HG03097 (cell line): ENCODE measurements around the gene FRY.

ENCODE experiments used
- ATAC-seq: cut with Tn5 transposase; IDR thresholded peaks from one replicate; pipeline ENCODE4 v1.9.1; 2021; ENCODE audit not compliant: unreplicated experiment, low FRiP score

The FRY gene

DNA sequence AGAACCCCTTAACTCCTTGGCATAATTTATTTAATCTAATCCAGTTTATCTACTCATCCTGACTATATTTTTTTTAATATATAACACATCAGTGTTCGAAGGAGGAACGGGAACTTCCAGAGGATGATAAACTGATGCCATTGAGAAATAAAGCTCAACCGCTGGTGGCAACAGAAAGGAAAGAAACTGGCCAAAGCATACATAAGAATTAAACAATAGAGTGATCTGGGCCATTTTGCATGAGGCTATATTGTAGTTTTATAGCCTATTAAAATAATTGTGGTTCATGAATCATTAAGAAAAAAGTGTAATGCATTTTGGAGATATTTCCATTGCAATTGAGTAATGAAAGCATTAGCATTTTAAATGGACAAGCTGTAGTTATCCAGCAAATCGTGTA, 94.2 kb downstream of the FRY start:
- no peak for ATAC-seq

DNA sequence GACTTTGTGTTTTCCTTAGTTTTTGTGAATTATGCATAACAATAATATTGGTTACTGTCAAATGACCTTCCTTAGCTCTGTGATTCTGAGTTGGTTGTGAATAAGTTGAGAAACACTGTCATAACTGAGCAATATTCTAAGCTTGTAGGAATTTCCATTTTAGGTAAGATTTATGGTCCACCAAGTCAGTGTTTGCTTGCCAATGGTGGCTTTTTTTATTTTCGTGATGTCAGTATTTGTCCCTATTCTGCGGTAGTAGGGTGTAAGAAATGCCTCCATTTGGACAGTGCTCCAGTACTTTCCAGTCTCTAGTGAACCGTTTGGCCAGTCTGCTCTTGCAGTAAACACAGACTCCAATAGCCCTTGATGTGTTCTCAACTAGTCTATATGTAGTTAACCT, 94.7 kb downstream of the FRY start:
- no peak for ATAC-seq

DNA sequence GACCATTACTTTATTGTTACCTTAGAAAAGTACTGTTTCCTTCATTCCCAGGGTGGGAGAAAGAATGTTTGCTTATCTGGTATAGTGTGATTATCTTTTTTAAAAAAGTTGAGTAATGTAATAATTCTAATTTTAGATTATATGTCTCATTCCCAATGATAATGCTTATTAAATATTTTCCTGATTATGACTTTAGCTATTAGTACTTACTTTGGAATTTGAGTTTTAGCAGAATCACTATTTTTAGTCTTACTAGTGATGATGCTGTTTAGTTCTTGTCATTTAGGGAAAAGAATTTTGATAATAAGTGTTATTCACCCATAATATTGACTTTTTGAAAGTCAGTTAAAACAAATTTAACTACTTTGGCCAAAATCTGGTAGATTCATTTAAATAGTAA, 95.2 kb downstream of the FRY start:
- ATAC-seq: no peak

DNA sequence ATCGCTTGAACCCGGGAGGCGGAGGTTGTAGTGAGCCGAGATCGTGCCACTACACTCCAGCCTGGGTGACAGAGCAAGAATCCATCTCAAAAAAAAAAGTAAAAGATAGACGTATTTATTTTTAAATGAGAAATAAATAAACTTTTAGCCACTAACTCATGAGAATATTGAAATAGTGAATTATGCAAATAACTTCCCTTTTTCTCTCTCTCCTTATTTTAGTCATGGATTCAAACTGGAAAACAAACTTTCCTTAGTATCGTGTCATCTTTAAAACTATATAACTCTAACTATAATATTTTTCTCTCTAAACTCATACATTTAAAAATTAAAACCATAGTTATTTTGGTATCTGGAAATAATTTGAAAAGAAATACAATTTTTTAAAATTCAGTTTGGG, 96.1 kb downstream of the FRY start:
- ATAC-seq: no peak

- no peak for ATAC-seq
These were observed 102.9 kb downstream of the FRY start for GRCh38 chr13:32134241-32135055.

- ATAC-seq: no peak
These were observed 103.4 kb downstream of the FRY start for GRCh38 chr13:32135056-32135390.

DNA sequence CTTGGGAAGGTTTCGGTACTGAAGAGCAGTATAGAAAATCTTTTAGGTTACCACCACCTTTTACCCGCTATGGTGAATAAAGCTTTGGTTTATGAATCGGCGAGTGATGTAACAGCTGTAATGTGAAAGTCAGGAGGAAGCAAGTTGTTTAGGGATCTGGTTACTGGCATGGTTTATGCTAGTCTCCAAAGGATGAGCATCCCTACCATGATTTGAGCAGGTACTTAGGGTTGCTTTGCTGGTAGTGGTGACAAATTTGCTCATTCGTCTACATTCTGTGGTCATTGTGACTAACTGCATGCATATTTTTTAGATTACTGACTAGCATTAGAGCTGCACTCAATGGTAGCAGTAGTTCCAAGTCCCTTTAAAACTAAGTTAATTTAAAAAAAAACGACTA, 104.1 kb downstream of the FRY start:
- ATAC-seq: no peak

- no peak for ATAC-seq
These were observed 104.5 kb downstream of the FRY start for GRCh38 chr13:32136061-32136460.

DNA sequence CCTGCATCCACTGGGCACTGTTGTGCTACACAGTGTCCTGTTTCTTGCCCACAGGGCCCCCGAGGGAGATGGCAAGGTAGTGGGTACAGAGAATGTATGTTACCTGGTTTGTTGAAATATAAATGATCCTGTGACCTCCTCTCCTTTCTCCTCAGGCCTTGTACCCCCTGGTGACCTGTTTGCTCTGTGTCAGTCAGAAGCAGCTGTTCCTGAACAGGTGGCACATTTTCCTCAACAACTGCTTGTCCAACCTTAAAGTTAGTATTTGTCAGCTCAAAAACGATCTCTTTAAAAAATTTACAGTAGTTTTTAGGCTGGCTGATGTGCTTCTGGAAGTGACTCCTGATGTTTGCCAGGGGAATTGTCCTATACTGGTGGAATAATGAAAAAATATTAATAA, 105.1 kb downstream of the FRY start:
- no peak for ATAC-seq

DNA sequence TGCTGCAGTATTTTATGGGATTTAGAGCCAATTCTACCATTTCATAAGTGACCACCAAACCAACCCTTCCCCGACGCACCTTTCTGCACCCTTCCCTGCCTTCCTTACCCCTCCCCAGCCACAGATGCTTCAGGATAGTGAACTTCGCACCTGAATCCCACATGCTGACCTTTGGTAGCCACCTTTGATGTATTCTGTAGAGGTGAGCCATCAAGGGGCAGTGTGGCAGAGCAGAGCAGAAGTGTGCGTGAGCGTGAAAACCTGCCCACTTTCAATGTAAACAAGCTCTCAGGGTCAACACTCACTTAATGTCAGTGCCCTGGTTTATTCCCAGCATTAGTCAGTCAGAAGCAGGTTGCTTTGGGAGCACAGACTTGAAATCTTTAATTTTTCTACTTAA, 107.7 kb downstream of the FRY start:
- ATAC-seq: no peak

GRCh38 chr13:32140109-32140508, 108.5 kb downstream of the FRY start:
- ATAC-seq: no peak

- ATAC-seq: no peak
These were observed 109.9 kb downstream of the FRY start for GRCh38 chr13:32141462-32141861.

- no peak for ATAC-seq
These were observed 110.5 kb downstream of the FRY start for GRCh38 chr13:32142115-32142514.

DNA sequence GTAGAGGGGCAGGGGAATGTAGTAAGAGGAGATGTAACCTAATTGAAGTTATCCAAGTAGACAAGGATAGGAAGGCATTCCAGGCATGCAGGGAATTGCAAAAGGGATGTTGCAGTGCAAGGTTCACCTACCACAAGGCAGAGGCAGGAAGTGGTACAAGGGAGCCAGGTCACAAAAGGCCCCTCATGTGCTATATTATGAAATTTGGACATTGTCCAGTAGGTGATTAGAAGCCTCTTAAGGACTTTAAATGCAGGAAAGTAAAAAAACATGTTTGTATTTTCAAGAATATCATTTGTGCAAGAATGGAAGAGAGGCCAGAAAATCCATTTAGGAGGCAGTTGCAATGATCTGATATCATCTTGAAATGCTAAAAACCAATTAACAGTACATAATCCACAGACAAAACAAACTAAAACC, 111.4 kb downstream of the FRY start:
- ATAC-seq: no peak

DNA sequence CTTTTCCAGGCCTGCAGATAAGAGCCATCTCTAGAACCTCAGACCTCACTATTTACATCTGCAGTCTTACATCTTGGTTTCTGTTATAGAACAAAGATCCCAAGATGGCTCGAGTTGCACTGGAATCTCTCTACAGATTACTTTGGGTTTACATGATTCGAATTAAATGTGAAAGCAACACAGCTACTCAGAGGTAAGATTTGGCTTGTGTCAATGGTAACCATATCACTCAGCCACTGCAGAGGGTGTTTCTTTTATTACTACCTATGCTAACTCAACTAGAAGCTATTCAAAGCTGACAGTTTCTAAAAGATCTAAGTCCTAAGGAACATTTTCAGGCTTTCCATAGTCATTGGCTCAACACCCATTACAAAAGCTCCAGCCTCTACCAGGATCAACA, 115.6 kb downstream of the FRY start:
- no peak for ATAC-seq

GRCh38 chr13:32147976-32148375, 116.4 kb downstream of the FRY start:
- no peak for ATAC-seq

- no peak for ATAC-seq
These were observed 118.7 kb downstream of the FRY start for GRCh38 chr13:32150239-32150638.

DNA sequence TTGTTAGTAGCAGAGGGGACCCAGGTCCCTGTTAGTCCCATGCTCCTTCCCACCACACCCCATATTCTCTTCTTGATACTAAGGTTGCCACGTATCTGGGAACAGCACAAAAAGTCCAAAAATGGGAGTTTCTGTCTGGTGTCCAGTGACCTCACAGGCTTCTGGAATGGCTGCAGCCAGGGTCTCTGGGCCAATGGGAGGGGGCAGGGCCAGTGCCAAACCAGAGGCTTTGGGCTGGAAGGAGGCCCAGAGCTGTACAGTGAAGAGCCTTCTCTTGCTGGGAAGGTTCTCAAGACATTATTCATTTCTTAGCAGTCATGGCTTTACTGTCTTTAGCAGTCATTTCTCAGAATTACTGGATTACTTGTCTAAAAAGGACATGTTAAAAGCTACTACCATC, 119.2 kb downstream of the FRY start:
- no peak for ATAC-seq

GRCh38 chr13:32151240-32151639, 119.7 kb downstream of the FRY start:
- ATAC-seq: no peak

DNA sequence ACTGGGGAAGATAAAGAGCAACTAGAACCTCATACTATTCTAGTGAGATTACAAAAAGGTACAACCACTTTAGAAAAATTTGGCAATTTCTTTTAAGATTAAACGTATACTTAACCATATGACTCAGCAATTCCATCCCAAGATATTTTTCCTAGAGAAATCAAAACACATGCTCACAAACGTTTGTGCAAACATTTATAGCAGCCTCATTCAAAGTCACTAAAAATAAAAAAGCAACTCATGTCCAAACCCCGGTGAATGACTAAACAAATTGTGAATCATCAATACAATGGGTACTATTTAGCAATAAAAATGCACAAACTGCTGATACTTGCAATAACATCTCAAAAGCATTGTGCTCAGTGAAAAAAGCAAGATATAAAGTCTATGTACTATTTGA, 121.5 kb downstream of the FRY start:
- no peak for ATAC-seq

GRCh38 chr13:32159137-32159869, 127.7 kb downstream of the FRY start:
- ATAC-seq: no peak

DNA sequence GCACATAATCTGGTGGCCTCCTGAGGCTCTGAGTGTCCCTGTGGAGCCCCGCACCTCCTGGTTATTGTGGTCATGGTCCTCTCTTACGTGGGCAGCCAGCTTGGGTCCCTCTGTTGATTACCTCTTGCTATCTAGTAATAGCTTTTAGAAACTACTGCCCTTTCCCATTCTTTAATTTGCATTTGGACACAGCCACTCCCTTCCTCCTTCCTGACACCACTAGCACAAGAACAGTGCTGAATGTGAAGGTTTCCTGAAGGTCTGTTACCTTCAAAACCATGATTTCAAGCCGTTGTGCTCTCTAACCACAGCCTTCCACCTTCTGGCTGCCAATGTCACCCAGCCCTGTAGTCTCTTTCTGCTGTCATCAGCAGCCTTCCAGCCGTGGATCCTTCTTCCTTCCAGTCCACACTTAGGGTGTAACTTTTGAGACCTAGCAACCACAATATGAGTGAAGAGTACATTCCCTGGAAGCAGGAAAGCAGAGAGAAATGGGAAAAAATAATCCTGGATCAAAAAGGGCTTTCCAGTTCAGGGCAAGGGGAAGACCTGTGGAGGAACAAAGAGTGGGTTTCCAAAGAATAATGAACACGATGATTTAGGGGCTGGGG, 130.9 kb downstream of the FRY start:
- ATAC-seq: no peak
